KOPT-K1 (cell line): ENCODE measurements around the gene TRPM2.
"Not testable (repeated sequence)": the region's sequence is repeated elsewhere in the genome, so short reads cannot be mapped to it uniquely, and the experiment has no call there.

ENCODE experiments used
- H3K27ac ChIP-seq: fragments of 200-600 bp; sonication (generic); 2 replicates; pipeline ENCODE4 v1.5.1; 2016; ENCODE audit warnings: antibody characterized with exemption, mild to moderate bottlenecking, low read depth, low read length; ENCODE audit not compliant: poor library complexity, severe bottlenecking
- H3K36me3 ChIP-seq: fragments of 200-600 bp; sonication (generic); 2 replicates; pipeline ENCODE4 v1.5.1; 2017; ENCODE audit warnings: antibody characterized with exemption, mild to moderate bottlenecking, low read length, moderate library complexity; ENCODE audit not compliant: insufficient read depth
- H3K9me3 ChIP-seq: fragments of 200-600 bp; sonication (generic); 2 replicates; pipeline ENCODE4 v1.5.1; 2017; ENCODE audit warnings: antibody characterized with exemption, low read length, mild to moderate bottlenecking; ENCODE audit not compliant: insufficient read depth, poor library complexity, severe bottlenecking

Gene TRPM2

GRCh38 chr21:44352253-44352860, 1.1 kb upstream of the TRPM2 start:
- Histone ChIP-seq H3K36me3 (peaks cover 13% of the 10 kb centered on the region), H3K27ac (peak overlapping the region; percentile 93), H3K9me3 (no peaks in the 10 kb centered on the region)

- Histone ChIP-seq H3K36me3 (peaks cover 28% of the 10 kb centered on the region), H3K9me3 (no peaks in the 10 kb centered on the region), H3K27ac (peak overlapping the region; percentile 93)
These were observed 582 bp downstream of the TRPM2 start for GRCh38 chr21:44354001-44354405.

- peak overlapping the region; percentile 93 for H3K27ac ChIP-seq
- no peaks in the 10 kb centered on the region for H3K9me3 ChIP-seq
- peaks cover 28% of the 10 kb centered on the region for H3K36me3 ChIP-seq
These were observed 1.7 kb downstream of the TRPM2 start for GRCh38 chr21:44354775-44355771.

- H3K27ac ChIP-seq: no peak overlapping the region
- peaks cover 28% of the 10 kb centered on the region for H3K36me3 ChIP-seq
- no peaks in the 10 kb centered on the region for H3K9me3 ChIP-seq
These were observed 2.7 kb downstream of the TRPM2 start for GRCh38 chr21:44356160-44356559.

GRCh38 chr21:44356636-44357035, 3.2 kb downstream of the TRPM2 start:
- H3K36me3 ChIP-seq: peaks cover 28% of the 10 kb centered on the region
- H3K9me3 ChIP-seq: no peaks in the 10 kb centered on the region
- no peak overlapping the region for H3K27ac ChIP-seq

GRCh38 chr21:44357064-44357837, 3.8 kb downstream of the TRPM2 start:
- H3K9me3 ChIP-seq: no peaks in the 10 kb centered on the region
- peaks cover 28% of the 10 kb centered on the region for H3K36me3 ChIP-seq
- H3K27ac ChIP-seq: no peak overlapping the region

- no peaks in the 10 kb centered on the region for H3K9me3 ChIP-seq
- H3K27ac ChIP-seq: no peak overlapping the region
- peaks cover 34% of the 10 kb centered on the region for H3K36me3 ChIP-seq
These were observed 6.0 kb downstream of the TRPM2 start for GRCh38 chr21:44359396-44359795.

GRCh38 chr21:44360159-44360558, 6.7 kb downstream of the TRPM2 start:
- no peak overlapping the region for H3K27ac ChIP-seq

GRCh38 chr21:44361903-44362302, 8.5 kb downstream of the TRPM2 start:
- not testable (repeated sequence) for H3K9me3 ChIP-seq, H3K27ac ChIP-seq
- H3K36me3 ChIP-seq: peaks cover 50% of the 10 kb centered on the region

More at GRCh38 chr21:44360159-44360558, 6.7 kb downstream of the TRPM2 start:
- Histone ChIP-seq H3K36me3 (peaks cover 42% of the 10 kb centered on the region), H3K9me3 (no peaks in the 10 kb centered on the region)

GRCh38 chr21:44363278-44363677, 9.9 kb downstream of the TRPM2 start:
- no peak overlapping the region for H3K27ac ChIP-seq
- H3K36me3 ChIP-seq: peaks cover 49% of the 10 kb centered on the region; the same call in 1 of the 2 replicates
- no peaks in the 10 kb centered on the region for H3K9me3 ChIP-seq

GRCh38 chr21:44364151-44365053, 11.0 kb downstream of the TRPM2 start:
- H3K36me3 ChIP-seq: peaks cover 44% of the 10 kb centered on the region; the same call in 1 of the 2 replicates

GRCh38 chr21:44365251-44365966, 12.0 kb downstream of the TRPM2 start:
- Histone ChIP-seq H3K36me3 (peaks cover 49% of the 10 kb centered on the region; the same call in 1 of the 2 replicates), H3K27ac (no peak overlapping the region)

More at GRCh38 chr21:44364151-44365053, 11.0 kb downstream of the TRPM2 start:
- H3K9me3 ChIP-seq: no peaks in the 10 kb centered on the region
- peak overlapping the region; percentile 9 for H3K27ac ChIP-seq

GRCh38 chr21:44365967-44366585, 12.7 kb downstream of the TRPM2 start:
- Histone ChIP-seq H3K9me3 (no peaks in the 10 kb centered on the region), H3K36me3 (peaks cover 56% of the 10 kb centered on the region; the same call in 1 of the 2 replicates)

More at GRCh38 chr21:44365251-44365966, 12.0 kb downstream of the TRPM2 start:
- no peaks in the 10 kb centered on the region for H3K9me3 ChIP-seq

More at GRCh38 chr21:44365967-44366585, 12.7 kb downstream of the TRPM2 start:
- no peak overlapping the region for H3K27ac ChIP-seq
